GOT3 (cell line): ENCODE measurements around the gene PLCL1.
"Not testable (repeated sequence)": the region's sequence is repeated elsewhere in the genome, so short reads cannot be mapped to it uniquely, and the experiment has no call there.

Source experiments
- DNase-seq: peaks from one replicate; lab custom pipeline; 2025; ENCODE audit warnings: mixed read lengths; lab: John Stamatoyannopoulos, UW

Gene PLCL1

DNA sequence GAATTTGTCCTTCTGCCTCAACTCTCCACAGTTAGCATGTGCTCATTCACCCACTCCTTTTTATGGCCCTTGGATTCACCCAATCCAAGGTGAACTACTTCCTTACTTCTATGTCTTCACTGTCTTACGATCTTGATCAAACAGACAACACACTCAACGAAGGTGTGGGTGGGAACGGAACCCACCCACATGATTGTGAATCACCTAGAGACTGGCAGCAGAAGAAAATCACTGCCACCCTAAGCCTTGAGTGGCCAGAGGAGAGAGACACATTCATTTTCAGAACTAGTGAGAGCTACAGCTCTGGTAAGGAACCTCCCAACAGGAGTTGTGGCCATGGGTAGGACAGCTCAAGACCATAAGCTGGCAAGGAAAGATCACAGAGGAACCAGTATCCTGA, 194.3 kb downstream of the PLCL1 start:
- DNase-seq, result no peak

DNA sequence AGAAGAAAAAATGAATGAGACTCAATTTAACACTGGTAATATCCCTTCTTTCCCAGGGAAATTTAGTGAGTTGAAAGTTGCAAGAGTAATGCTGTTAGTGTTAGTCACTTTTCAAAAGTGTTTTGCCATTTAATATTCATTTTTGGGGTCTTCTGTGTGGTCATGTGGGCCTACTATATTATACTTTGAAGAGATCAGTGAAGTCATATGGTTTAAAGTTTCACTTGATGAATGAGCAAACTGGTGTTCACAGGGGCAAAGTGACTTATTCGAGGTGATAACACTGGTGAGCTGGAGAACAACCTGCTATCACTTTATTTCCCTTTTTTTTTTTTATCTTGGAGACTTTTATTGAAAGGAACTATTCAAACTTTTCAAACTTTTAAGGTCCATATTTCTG, 196.0 kb downstream of the PLCL1 start:
- DNase-seq, result no peak

GRCh38 chr2:198004173-198004572, 199.8 kb downstream of the PLCL1 start:
- no peak for DNase-seq

- DNase-seq, result no peak
Measured at GRCh38 chr2:198004921-198005829, 200.8 kb downstream of the PLCL1 start.

GRCh38 chr2:198006733-198007132, 202.3 kb downstream of the PLCL1 start:
- DNase-seq, result no peak

DNA sequence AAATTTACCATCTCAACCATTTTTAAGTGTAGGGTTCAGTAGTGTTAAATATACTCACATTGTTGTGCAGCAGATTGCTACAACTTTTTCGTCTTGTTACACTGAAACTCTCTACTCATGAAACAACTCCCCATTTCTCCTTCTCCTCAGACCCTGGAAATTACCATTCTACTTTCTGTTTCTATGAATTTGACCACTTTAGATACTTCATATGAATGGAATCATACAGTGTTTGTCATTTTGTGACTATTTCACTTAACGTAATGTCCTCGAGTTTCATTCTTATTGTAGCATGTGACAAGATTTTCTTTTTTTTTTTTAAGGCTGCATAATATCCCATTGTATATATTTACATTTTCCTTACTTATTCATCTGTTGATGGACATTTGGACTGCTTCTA, 203.8 kb downstream of the PLCL1 start:
- no peak for DNase-seq

- DNase-seq, result no peak
Measured at GRCh38 chr2:198012025-198012424, 207.6 kb downstream of the PLCL1 start.

DNA sequence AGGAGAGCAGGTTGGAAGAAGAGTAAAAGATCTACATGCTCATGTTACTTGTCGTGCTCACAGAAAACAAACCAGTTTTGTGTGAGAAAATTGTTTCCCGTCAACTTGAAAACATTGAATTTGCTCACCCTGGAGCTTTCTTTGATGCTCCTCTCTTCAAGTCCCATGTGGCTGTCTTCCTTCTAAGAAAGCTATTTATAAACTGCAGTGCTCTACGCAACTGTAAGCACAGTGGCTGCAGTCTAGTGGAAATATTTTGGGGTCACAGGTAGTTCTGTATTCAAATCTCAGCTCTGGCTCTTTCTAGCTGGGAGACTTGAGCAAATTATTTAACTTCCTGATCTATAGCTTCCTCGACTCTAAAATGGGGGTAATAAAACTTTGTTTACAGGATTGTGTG, 211.8 kb downstream of the PLCL1 start:
- DNase-seq, result no peak

DNA sequence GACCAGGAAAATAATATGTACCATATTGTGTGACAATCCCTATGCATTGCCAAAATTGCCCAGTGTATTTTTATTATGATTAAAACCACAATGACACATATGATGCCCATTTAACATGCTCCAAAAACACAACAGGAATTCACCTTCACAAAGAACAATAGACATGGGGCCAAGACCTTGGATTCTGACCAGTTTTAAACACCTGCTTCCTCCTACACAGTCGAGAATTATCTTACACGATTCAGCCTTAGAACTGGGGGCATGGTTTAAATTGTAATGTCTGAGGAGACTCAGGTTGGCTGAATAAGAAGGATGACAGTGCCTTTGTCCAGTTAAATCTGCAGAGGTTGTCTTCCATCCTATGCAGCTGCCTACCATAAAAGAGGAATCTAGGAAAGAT, 212.7 kb downstream of the PLCL1 start:
- no peak for DNase-seq

GRCh38 chr2:198028955-198029354, 224.6 kb downstream of the PLCL1 start:
- no peak for DNase-seq

DNA sequence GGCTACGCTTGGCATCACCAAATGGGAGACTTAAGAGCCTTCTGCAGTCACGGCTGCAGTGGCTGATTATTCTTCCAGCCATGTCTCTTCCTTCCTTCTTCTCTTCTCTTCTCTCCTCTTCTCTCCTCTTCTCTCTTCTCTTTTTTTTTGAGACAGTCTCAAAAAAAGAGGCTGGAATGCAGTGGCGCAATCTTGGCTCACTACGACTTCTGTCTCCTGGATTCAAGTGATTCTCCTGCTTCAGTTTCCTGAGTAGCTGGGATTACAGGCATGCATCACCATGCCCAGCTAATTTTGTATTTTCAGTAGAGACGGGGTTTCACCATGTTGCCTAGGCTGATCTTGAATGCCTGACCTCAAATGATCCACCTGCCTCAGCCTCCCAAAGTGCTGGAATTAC, 225.2 kb downstream of the PLCL1 start:
- DNase-seq, result not testable (repeated sequence)

- no peak for DNase-seq
Measured at GRCh38 chr2:198033626-198034025, 229.2 kb downstream of the PLCL1 start.

GRCh38 chr2:198036029-198036879, 231.9 kb downstream of the PLCL1 start:
- no peak for DNase-seq

DNA sequence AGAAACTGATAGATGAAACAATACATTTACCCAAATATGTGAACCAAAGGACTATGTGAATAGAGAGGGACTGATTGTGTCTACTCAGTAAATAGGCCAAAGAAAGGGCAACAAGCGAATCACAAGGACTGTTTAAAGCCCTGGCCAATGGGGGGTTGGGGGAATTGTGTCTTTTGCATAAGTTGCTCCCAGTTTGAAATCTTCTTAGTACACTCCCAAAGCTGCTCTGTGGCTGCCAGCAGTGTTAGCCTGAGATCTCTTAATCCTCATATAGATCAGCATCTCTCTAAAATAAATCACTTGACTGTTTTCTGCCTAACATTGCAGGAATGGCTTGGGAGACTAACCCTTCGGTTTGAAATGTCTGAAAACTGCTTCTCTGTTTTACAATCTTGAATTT, 236.4 kb downstream of the PLCL1 start:
- DNase-seq, result no peak

- DNase-seq, result no peak
Measured at GRCh38 chr2:198042189-198042588, 237.8 kb downstream of the PLCL1 start.

- DNase-seq, result no peak
Measured at GRCh38 chr2:198044777-198045176, 240.4 kb downstream of the PLCL1 start.

- no peak for DNase-seq
Measured at GRCh38 chr2:198045227-198045626, 240.8 kb downstream of the PLCL1 start.

DNA sequence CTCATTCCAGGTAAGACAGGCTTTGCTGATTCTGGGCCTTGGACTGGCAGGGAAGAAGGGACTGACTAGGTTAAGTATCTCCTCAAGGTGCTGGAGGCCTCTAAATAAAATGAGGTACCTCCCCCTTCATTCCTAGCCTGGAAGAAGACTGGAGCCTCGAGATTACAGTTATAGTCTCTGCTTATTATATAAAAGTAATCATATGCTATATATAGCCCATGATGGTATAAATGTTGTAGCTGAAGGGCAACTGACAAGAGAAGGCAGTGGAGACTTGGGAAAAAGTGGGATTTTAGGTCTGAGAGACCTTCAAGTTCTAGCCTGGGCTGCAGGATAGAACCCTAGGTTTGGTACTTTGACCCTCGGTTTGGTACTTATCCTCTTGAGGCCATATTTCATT, 248.3 kb downstream of the PLCL1 start:
- no peak for DNase-seq

GRCh38 chr2:198053148-198053547, 248.8 kb downstream of the PLCL1 start:
- DNase-seq, result no peak

GRCh38 chr2:198053776-198054175, 249.4 kb downstream of the PLCL1 start:
- DNase-seq, result no peak

- no peak for DNase-seq
Measured at GRCh38 chr2:198054299-198054698, 249.9 kb downstream of the PLCL1 start.

DNA sequence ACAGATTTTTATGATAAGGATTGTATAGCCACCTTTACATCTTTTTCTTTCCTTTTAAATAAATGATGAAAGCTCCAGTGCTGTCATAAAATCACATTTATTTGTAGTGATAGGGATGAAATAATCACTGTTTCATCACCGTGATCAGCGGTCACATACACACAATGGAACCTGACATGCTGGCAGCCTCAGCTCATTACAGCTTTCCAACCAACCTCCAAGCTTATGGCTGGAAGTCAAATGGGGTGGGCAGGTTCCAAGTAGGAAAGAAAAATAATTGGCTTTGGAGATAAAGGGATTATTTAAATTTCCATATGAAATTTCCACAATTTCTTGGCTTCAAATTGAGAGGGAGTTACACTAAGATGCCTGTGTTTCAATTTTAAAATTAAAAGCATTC, 251.3 kb downstream of the PLCL1 start:
- no peak for DNase-seq

DNA sequence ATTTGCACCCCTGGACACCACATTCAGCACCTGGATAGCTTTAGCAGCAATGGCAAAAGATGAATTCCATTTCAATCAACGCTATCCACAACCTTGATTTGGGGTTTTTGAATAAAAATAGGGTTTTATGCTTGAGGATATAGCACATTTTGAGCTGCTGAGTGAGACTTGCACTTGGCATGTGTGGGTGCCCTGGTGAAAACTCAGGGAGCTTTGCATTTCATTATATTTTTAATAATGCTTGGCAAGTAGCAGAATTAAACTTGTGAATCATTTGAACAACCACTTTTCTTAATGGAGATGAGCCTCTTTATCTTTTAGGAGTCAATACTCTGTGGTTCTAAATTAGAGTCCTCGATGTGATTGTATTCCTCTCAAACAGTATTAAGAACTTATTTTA, 252.4 kb downstream of the PLCL1 start:
- DNase-seq, result no peak
